ENCODE data around the gene PTCHD4. TPM values are rescaled to one million over a fixed set of nuclear protein-coding genes. Genes with fewer than 3 reads are reported as not detected.

Gene PTCHD4
- total and polyA plus RNA-seq, 4 donors = 0.07 to 0.65 TPM; not detected in 2

GRCh38 chr6:48067148-48067712 lies 43.8 kb downstream of the PTCHD4 start:
- WGBS = 58% methylated on average over 3 of the region's 3 CpGs
- Histone ChIP-seq H3K27me3 (ENCODE audit: control insufficient read depth in 4 of 4, insufficient read depth in 4 of 4, low read length in 3 of 4) (peaks cover 0 to 12% (median 4%) of the 10 kb centered on the region in 4 donors), H3K36me3 (ENCODE audit: control insufficient read depth in 4 of 4, insufficient read depth in 3 of 4, low read depth in 1 of 4, low read length in 3 of 4) (no peaks in the 10 kb centered on the region), H3K4me1 (ENCODE audit: control insufficient read depth in 4 of 4, insufficient read depth in 4 of 4, low read length in 3 of 4) (peaks cover 0 to 4% (median under 1%) of the 10 kb centered on the region in 4 donors), H3K27ac (ENCODE audit: low read depth in 1 of 2, low read length in 2 of 2) (no peak overlapping the region), H3K9ac (ENCODE audit: low read depth in 1 of 2, low read length in 2 of 2) (no peak overlapping the region), H3K9me3 (ENCODE audit: control insufficient read depth in 4 of 4, low read length in 3 of 4) (no peaks in the 10 kb centered on the region), H3K4me3 (ENCODE audit: low read depth in 1 of 3, low read length in 3 of 3) (no peak overlapping the region)
- TF ChIP-seq ZBTB33 (IDR thresholded peaks at IDR 0.05) (no peak), JUND (IDR thresholded peaks at IDR 0.05) (no peak), CTCF (IDR thresholded peaks at IDR 0.05; ENCODE audit: low read depth, low read length, missing input control) (no peak), ATF3 (IDR thresholded peaks at IDR 0.05) (no peak), MAX (IDR thresholded peaks at IDR 0.05) (no peak), HNF4G (IDR thresholded peaks at IDR 0.05) (no peak), NR2F2 (IDR thresholded peaks at IDR 0.05) (no peak), EGR1 (IDR thresholded peaks at IDR 0.05; ENCODE audit: low read depth in 2 of 2) (no peak), REST (IDR thresholded peaks at IDR 0.05) (no peak)
- no peak for DNase-seq (ENCODE audit: low spot score)

- 53% methylated on average over 3 of the region's 3 CpGs for WGBS
- Histone ChIP-seq H3K9me3 (ENCODE audit: control insufficient read depth in 4 of 4, low read length in 3 of 4) (no peaks in the 10 kb centered on the region), H3K27ac (ENCODE audit: low read depth in 1 of 2, low read length in 2 of 2) (no peak overlapping the region), H3K9ac (ENCODE audit: low read depth in 1 of 2, low read length in 2 of 2) (no peak overlapping the region), H3K4me1 (ENCODE audit: control insufficient read depth in 4 of 4, insufficient read depth in 4 of 4, low read length in 3 of 4) (no peaks in the 10 kb centered on the region), H3K36me3 (ENCODE audit: control insufficient read depth in 4 of 4, insufficient read depth in 3 of 4, low read depth in 1 of 4, low read length in 3 of 4) (no peaks in the 10 kb centered on the region), H3K27me3 (ENCODE audit: control insufficient read depth in 4 of 4, insufficient read depth in 4 of 4, low read length in 3 of 4) (peaks cover 0 to 2% (median 0%) of the 10 kb centered on the region in 4 donors), H3K4me3 (ENCODE audit: low read depth in 1 of 3, low read length in 3 of 3) (no peak overlapping the region)
- DNase-seq (ENCODE audit: low spot score) = no peak
- TF ChIP-seq GABPA (IDR thresholded peaks at IDR 0.05 in 1 of 2, conservative IDR thresholded peaks at IDR 0.05 in 1 of 2) (no peak), RAD21 (IDR thresholded peaks at IDR 0.05) (no peak), JUND (IDR thresholded peaks at IDR 0.05) (no peak), REST (IDR thresholded peaks at IDR 0.05) (no peak), HNF4A (conservative IDR thresholded peaks at IDR 0.05) (no peak), HNF4G (IDR thresholded peaks at IDR 0.05) (no peak), MAX (IDR thresholded peaks at IDR 0.05) (no peak), NR2F2 (IDR thresholded peaks at IDR 0.05) (no peak), FOXA1 (IDR thresholded peaks at IDR 0.05) (no peak), ZBTB33 (IDR thresholded peaks at IDR 0.05) (no peak), TAF1 (conservative IDR thresholded peaks at IDR 0.05) (no peak), EGR1 (IDR thresholded peaks at IDR 0.05; ENCODE audit: low read depth in 2 of 2) (no peak), SP1 (IDR thresholded peaks at IDR 0.05) (no peak)
These were observed 49.6 kb downstream of the PTCHD4 start for GRCh38 chr6:48061265-48061990.
